Esophagus muscularis mucosa (tissue), 4 donors: ENCODE measurements around the gene BSN.
"Not testable (repeated sequence)": the region's sequence is repeated elsewhere in the genome, so short reads cannot be mapped to it uniquely, and the experiment has no call there.

Experiments used
- CTCF ChIP-seq, 3 experiments: fragments of 200-600 bp in 2 of 3; fragments of 450-650 bp in 1 of 3; sonication (generic) in 2 of 3; IDR thresholded peaks; one replicate each; pipeline ENCODE4 v1.5.1; 2017 to 2019; ENCODE audit warnings: antibody characterized with exemption in 3 of 3, mild to moderate bottlenecking in 2 of 3, moderate library complexity in 1 of 3
- EP300 ChIP-seq: sonication (generic); formaldehyde crosslinking; IDR thresholded peaks from one replicate; pipeline ENCODE4 v1.6.1; 2017; ENCODE audit warnings: antibody characterized with exemption
- POLR2A ChIP-seq: fragments of 450-650 bp; IDR thresholded peaks from one replicate; pipeline ENCODE4 v1.6.1; 2017; ENCODE audit warnings: antibody characterized with exemption, moderate library complexity, mild to moderate bottlenecking, low read depth
- POLR2AphosphoS5 ChIP-seq, 2 donors: sonication (generic); formaldehyde crosslinking; IDR thresholded peaks; one replicate each; pipeline ENCODE4 v1.6.1; 2017; ENCODE audit warnings: antibody characterized with exemption in 2 of 2

DNA sequence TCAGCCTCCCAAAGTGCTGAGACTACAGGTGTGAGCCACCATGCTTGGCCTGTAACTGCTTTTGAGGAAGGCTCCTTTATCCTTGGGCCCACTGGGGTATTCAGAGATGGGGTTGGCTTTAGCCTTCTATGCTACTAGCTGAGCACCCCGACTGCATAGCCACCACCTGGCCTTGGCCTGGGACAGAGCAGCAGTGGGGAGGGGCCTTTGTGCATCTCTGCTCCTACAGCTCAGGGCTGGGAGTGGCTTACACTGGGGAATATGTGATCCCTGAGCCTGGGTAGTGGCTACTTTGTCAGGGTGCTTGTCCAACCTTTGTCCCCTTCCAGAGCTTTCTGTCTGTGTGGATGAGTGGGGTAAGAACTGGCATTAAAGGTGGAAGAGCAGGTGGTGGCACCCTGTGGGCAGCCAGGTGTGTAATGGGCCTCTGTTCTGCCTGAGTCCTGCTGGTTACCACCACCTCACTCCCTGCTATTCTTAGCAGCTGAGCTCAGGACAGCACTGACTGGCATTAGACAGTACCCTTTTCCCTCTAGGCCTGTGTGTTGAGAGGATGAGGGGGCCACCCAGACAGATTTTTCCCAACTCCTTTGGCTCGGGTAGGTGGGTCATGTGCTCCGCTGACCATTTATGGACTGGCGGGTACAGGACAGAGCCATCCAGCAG is 141.2 kb downstream of the BSN start:
- TF ChIP-seq CTCF (IDR thresholded peaks at IDR 0.05); POLR2A; POLR2AphosphoS5 (IDR thresholded peaks at IDR 0.05); EP300: not testable (repeated sequence)
